ENCODE measurements around the gene TRUB1.
"Not testable (repeated sequence)": the region's sequence is repeated elsewhere in the genome, so short reads cannot be mapped to it uniquely, and the experiment has no call there.

The TRUB1 gene

GRCh38 chr10:114937962-114938855 lies at the start of gene TRUB1:
Gene TRUB1 (plus strand): TSS chr10:114938195. CDS start chr10:114938254, 59 bp downstream.
- Histone ChIP-seq H3K27me3 (ENCODE audit: control insufficient read depth, insufficient read depth, low read length) (no peaks in the 10 kb centered on the region), H3K9ac (ENCODE audit: low read depth, low read length) (peak within 1 kb of the TSS; percentile 87), H3K36me3 (ENCODE audit: control insufficient read depth, insufficient read depth, low read length) (peaks cover 26% of the 10 kb centered on the region), H3K27ac (ENCODE audit: low read depth, low read length) (peak within 1 kb of the TSS; percentile 80), H3K4me3 (ENCODE audit: low read depth, low read length) (peak within 1 kb of the TSS; percentile 74), H3K4me1 (ENCODE audit: control insufficient read depth, insufficient read depth, low read length) (0 out of 2 replicates have a peak, but pooled peaks cover 6% of the 10 kb centered on the region), H3K9me3 (ENCODE audit: control insufficient read depth, insufficient read depth, low read length) (no peaks in the 10 kb centered on the region)

DNA sequence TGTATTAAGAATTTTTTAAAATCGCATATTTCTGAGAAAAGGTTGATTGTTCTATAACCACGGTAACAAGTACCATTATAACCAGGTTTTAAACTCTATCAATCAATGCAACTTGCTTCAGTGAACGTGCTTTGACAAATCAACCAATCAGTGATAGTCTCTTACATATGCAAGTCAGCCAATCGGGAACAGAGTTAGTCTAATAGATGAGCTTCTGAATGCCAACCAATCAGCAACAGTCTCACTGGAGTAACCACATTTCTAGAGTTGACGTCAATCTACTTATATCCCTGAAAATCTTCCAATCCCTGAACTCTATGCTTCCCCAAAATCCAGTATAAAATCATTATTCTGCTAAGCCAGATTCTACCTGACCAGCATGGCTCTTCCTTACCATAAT lies 44.7 kb upstream of the TRUB1 start:
- Histone ChIP-seq H3K36me3 (ENCODE audit: control insufficient read depth, insufficient read depth, low read length) (no peaks in the 10 kb centered on the region), H3K4me1 (ENCODE audit: control insufficient read depth, insufficient read depth, low read length) (peaks cover 15% of the 10 kb centered on the region; the same call in 1 of the 2 replicates), H3K4me3 (ENCODE audit: low read depth, low read length) (no peak overlapping the region), H3K27me3 (ENCODE audit: control insufficient read depth, insufficient read depth, low read length) (no peaks in the 10 kb centered on the region), H3K27ac (ENCODE audit: low read depth, low read length) (no peak overlapping the region), H3K9me3 (ENCODE audit: control insufficient read depth, insufficient read depth, low read length) (no peaks in the 10 kb centered on the region), H3K9ac (ENCODE audit: low read depth, low read length) (no peak overlapping the region)

GRCh38 chr10:114894911-114895310 lies 43.1 kb upstream of the TRUB1 start:
- H3K36me3 ChIP-seq (ENCODE audit: control insufficient read depth, insufficient read depth, low read length): no peaks in the 10 kb centered on the region

DNA sequence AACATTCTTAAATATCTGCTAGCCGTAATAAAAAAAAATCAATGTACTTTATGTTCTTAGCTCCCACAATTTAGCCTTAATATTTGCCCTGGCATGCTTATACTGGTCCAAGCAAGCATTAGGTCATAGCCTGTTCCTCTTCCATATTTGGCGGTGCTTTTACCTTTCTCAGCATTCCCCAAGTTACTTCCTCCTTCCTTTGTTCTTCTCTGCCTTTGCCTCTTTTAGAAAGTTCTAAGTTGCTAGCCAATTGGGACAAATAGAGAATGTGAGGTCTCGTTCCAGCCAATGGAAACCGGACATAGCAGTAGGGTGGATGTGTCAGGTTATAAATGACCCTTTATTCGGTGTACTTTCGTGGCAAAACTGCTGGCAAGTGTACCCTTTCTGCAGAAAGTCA lies 41.0 kb upstream of the TRUB1 start:
- H3K4me1 ChIP-seq (ENCODE audit: control insufficient read depth, insufficient read depth, low read length): peaks cover 15% of the 10 kb centered on the region; the same call in 1 of the 2 replicates
- not testable (repeated sequence) for H3K9ac ChIP-seq (ENCODE audit: low read depth, low read length); H3K4me3 ChIP-seq (ENCODE audit: low read depth, low read length); H3K36me3 ChIP-seq (ENCODE audit: control insufficient read depth, insufficient read depth, low read length); H3K27ac ChIP-seq (ENCODE audit: low read depth, low read length); H3K27me3 ChIP-seq (ENCODE audit: control insufficient read depth, insufficient read depth, low read length); H3K9me3 ChIP-seq (ENCODE audit: control insufficient read depth, insufficient read depth, low read length)

More at GRCh38 chr10:114894911-114895310, 43.1 kb upstream of the TRUB1 start:
- Histone ChIP-seq H3K9me3 (ENCODE audit: control insufficient read depth, insufficient read depth, low read length) (no peaks in the 10 kb centered on the region), H3K4me1 (ENCODE audit: control insufficient read depth, insufficient read depth, low read length) (peaks cover 15% of the 10 kb centered on the region; the same call in 1 of the 2 replicates), H3K4me3 (ENCODE audit: low read depth, low read length) (no peak overlapping the region), H3K27ac (ENCODE audit: low read depth, low read length) (no peak overlapping the region), H3K27me3 (ENCODE audit: control insufficient read depth, insufficient read depth, low read length) (no peaks in the 10 kb centered on the region), H3K9ac (ENCODE audit: low read depth, low read length) (no peak overlapping the region)

DNA sequence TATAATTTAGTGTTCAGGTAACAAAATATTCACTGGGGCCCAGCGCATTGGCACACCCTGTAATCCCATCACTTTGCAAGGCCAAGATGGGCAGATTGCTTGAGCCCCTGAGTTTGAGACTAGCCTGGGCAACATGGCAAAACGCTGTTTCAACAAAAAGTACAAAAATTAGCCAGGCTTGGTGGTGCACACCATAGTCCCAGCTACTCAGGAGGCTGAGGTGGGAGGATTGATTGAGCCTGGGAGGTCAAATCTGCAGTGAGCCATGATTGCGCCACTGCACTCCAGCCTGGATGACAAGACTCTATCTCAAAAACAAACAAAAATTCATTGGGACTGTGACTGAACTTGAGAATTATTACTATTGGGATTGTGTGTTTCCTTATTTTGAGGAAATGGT lies 40.4 kb upstream of the TRUB1 start:
- H3K9ac ChIP-seq (ENCODE audit: low read depth, low read length): no peak overlapping the region
- no peak overlapping the region for H3K4me3 ChIP-seq (ENCODE audit: low read depth, low read length)
- H3K36me3 ChIP-seq (ENCODE audit: control insufficient read depth, insufficient read depth, low read length): no peaks in the 10 kb centered on the region
- no peaks in the 10 kb centered on the region for H3K27me3 ChIP-seq (ENCODE audit: control insufficient read depth, insufficient read depth, low read length)
- no peak overlapping the region for H3K27ac ChIP-seq (ENCODE audit: low read depth, low read length)
- peaks cover 15% of the 10 kb centered on the region; the same call in 1 of the 2 replicates for H3K4me1 ChIP-seq (ENCODE audit: control insufficient read depth, insufficient read depth, low read length)
- H3K9me3 ChIP-seq (ENCODE audit: control insufficient read depth, insufficient read depth, low read length): no peaks in the 10 kb centered on the region

GRCh38 chr10:114899982-114900381 lies 38.0 kb upstream of the TRUB1 start:
- Histone ChIP-seq H3K4me1 (ENCODE audit: control insufficient read depth, insufficient read depth, low read length) (peaks cover 15% of the 10 kb centered on the region; the same call in 1 of the 2 replicates), H3K36me3 (ENCODE audit: control insufficient read depth, insufficient read depth, low read length) (no peaks in the 10 kb centered on the region), H3K9ac (ENCODE audit: low read depth, low read length) (no peak overlapping the region), H3K4me3 (ENCODE audit: low read depth, low read length) (no peak overlapping the region), H3K27ac (ENCODE audit: low read depth, low read length) (no peak overlapping the region), H3K9me3 (ENCODE audit: control insufficient read depth, insufficient read depth, low read length) (no peaks in the 10 kb centered on the region), H3K27me3 (ENCODE audit: control insufficient read depth, insufficient read depth, low read length) (no peaks in the 10 kb centered on the region)

DNA sequence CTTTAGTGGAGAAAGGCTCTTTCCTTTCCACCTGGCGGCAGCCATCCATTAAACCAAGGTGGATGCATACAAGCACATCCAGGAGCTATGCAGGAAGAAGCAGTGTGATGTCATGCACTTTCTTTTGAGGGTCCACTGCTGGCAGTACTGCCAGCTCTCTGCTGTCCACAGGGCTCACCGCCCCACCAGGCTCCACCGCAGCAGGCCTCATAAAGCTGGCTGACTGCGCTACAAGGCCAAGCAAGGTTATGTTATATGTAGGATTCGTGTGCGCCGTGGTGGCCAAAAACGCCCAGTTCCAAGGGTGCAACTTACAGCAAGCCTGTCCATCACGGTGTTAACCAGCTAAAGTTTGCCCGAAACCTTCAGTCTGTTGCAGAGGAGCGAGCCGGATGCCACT lies 37.3 kb upstream of the TRUB1 start:
- Histone ChIP-seq H3K9me3 (ENCODE audit: control insufficient read depth, insufficient read depth, low read length) (no peaks in the 10 kb centered on the region), H3K4me3 (ENCODE audit: low read depth, low read length) (no peak overlapping the region), H3K9ac (ENCODE audit: low read depth, low read length) (no peak overlapping the region), H3K4me1 (ENCODE audit: control insufficient read depth, insufficient read depth, low read length) (peaks cover 14% of the 10 kb centered on the region; the same call in 1 of the 2 replicates), H3K27ac (ENCODE audit: low read depth, low read length) (no peak overlapping the region), H3K36me3 (ENCODE audit: control insufficient read depth, insufficient read depth, low read length) (no peaks in the 10 kb centered on the region), H3K27me3 (ENCODE audit: control insufficient read depth, insufficient read depth, low read length) (no peaks in the 10 kb centered on the region)

DNA sequence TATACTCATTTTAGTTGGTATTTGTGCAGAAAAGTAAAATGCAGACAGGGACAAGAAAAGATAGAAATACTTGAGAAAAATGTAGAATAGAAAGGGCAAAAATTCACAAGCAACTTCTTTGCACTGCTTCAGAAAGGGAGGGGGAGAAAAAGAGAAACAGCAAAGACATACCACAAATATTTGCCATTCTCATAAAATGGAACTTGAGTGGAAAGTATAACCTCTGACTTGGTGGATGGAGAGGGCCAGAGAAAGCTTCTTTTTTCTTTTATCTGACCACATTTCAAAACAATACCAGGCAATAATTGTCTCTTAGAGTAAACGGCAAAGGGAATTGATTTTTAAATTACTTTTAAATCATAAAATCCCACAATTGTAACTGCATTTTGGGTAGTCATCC lies 35.8 kb upstream of the TRUB1 start:
- H3K4me3 ChIP-seq (ENCODE audit: low read depth, low read length): no peak overlapping the region
- no peaks in the 10 kb centered on the region for H3K36me3 ChIP-seq (ENCODE audit: control insufficient read depth, insufficient read depth, low read length)
- no peaks in the 10 kb centered on the region for H3K27me3 ChIP-seq (ENCODE audit: control insufficient read depth, insufficient read depth, low read length)
- H3K4me1 ChIP-seq (ENCODE audit: control insufficient read depth, insufficient read depth, low read length): peaks cover 4% of the 10 kb centered on the region; the same call in 1 of the 2 replicates
- no peaks in the 10 kb centered on the region for H3K9me3 ChIP-seq (ENCODE audit: control insufficient read depth, insufficient read depth, low read length)
- no peak overlapping the region for H3K9ac ChIP-seq (ENCODE audit: low read depth, low read length)
- no peak overlapping the region for H3K27ac ChIP-seq (ENCODE audit: low read depth, low read length)

DNA sequence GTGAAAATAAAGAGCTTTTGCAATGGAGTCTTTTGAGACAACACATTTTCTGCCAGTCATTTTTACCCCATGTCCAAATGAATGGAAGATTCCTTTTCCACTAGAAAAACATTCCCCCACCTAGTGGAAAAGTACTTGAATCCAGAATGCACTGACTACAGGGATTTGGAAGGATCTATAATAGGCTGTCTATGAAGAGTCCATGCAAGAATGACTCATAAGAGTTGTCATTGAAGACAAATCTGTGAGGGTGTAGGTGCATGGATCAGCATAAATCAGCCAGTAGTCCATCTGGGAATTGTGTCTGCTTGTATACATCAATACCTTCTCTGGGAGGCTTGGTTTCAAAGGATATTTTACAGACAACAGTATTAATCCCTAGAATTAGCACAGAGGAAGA lies 32.5 kb upstream of the TRUB1 start:
- Histone ChIP-seq H3K27ac (ENCODE audit: low read depth, low read length) (no peak overlapping the region), H3K27me3 (ENCODE audit: control insufficient read depth, insufficient read depth, low read length) (no peaks in the 10 kb centered on the region), H3K36me3 (ENCODE audit: control insufficient read depth, insufficient read depth, low read length) (no peaks in the 10 kb centered on the region), H3K9me3 (ENCODE audit: control insufficient read depth, insufficient read depth, low read length) (no peaks in the 10 kb centered on the region), H3K4me1 (ENCODE audit: control insufficient read depth, insufficient read depth, low read length) (peaks cover 3% of the 10 kb centered on the region; the same call in 1 of the 2 replicates), H3K4me3 (ENCODE audit: low read depth, low read length) (no peak overlapping the region), H3K9ac (ENCODE audit: low read depth, low read length) (no peak overlapping the region)

- Histone ChIP-seq H3K27me3 (ENCODE audit: control insufficient read depth, insufficient read depth, low read length) (no peaks in the 10 kb centered on the region), H3K36me3 (ENCODE audit: control insufficient read depth, insufficient read depth, low read length) (no peaks in the 10 kb centered on the region), H3K27ac (ENCODE audit: low read depth, low read length) (no peak overlapping the region), H3K4me3 (ENCODE audit: low read depth, low read length) (no peak overlapping the region), H3K4me1 (ENCODE audit: control insufficient read depth, insufficient read depth, low read length) (peaks cover 3% of the 10 kb centered on the region; the same call in 1 of the 2 replicates), H3K9me3 (ENCODE audit: control insufficient read depth, insufficient read depth, low read length) (no peaks in the 10 kb centered on the region), H3K9ac (ENCODE audit: low read depth, low read length) (no peak overlapping the region)
These were observed 31.0 kb upstream of the TRUB1 start for GRCh38 chr10:114906981-114907380.

GRCh38 chr10:114908896-114909295 lies 29.1 kb upstream of the TRUB1 start:
- Histone ChIP-seq H3K27me3 (ENCODE audit: control insufficient read depth, insufficient read depth, low read length) (no peaks in the 10 kb centered on the region), H3K9me3 (ENCODE audit: control insufficient read depth, insufficient read depth, low read length) (no peaks in the 10 kb centered on the region), H3K36me3 (ENCODE audit: control insufficient read depth, insufficient read depth, low read length) (no peaks in the 10 kb centered on the region), H3K4me3 (ENCODE audit: low read depth, low read length) (no peak overlapping the region), H3K27ac (ENCODE audit: low read depth, low read length) (no peak overlapping the region), H3K9ac (ENCODE audit: low read depth, low read length) (no peak overlapping the region), H3K4me1 (ENCODE audit: control insufficient read depth, insufficient read depth, low read length) (peaks cover 3% of the 10 kb centered on the region; the same call in 1 of the 2 replicates)
